Body of pancreas (tissue), 4 donors: Measurements from ENCODE around the gene CRYBA2. TPM values are rescaled to one million over a fixed set of nuclear protein-coding genes. Genes with fewer than 3 reads are reported as not detected.
A peak's percentile ranks its signal among the peaks of the same experiment; 100 is the strongest.

Experiments used
- ATAC-seq: fragments of 150-250 bp; one replicate; pipeline ENCODE4 v1.9.1; 2016
- DNase-seq, 4 donors: peaks; one replicate each; pipeline ENCODE4 v3.0.0-alpha.2; 2019
- H3K27ac ChIP-seq, 4 donors: fragments of 200-600 bp; sonication (generic); 1 replicate in 3 of 4; 2 replicates in 1 of 4; pipeline versions ENCODE4 v1.5.1 to v1.6.1; 2016 to 2019; ENCODE audit warnings: mild to moderate bottlenecking in 1 of 4, mixed read lengths in 1 of 4, moderate library complexity in 1 of 4
- H3K27me3 ChIP-seq, 2 donors: fragments of 200-600 bp; sonication (generic); one replicate each; pipeline ENCODE4 v1.6.0; 2016; ENCODE audit warnings: mild to moderate bottlenecking in 1 of 2
- H3K36me3 ChIP-seq, 2 donors: fragments of 200-600 bp; sonication (generic); replicated peaks in 1 of 2; 2 replicates each; pipeline ENCODE4 v1.5.1; 2016; ENCODE audit warnings: low read depth in 2 of 2; ENCODE audit not compliant: insufficient read depth in 1 of 2
- H3K4me1 ChIP-seq: fragments of 200-600 bp; sonication (generic); one replicate; pipeline ENCODE4 v1.6.0; 2016
- H3K4me3 ChIP-seq, 2 donors: fragments of 200-600 bp; sonication (generic); 1 replicate in 1 of 2; 2 replicates in 1 of 2; pipeline ENCODE4 v1.5.1; 2016 to 2019
- H3K9me3 ChIP-seq, 3 donors: fragments of 200-600 bp; sonication (generic); 1 replicate in 2 of 3; 2 replicates in 1 of 3; pipeline ENCODE4 v1.5.1; 2016
- CTCF ChIP-seq, 7 experiments: fragments of 450-650 bp in 4 of 7; fragments of 200-600 bp in 3 of 7; sonication (generic) in 3 of 7; IDR thresholded peaks; one replicate each; pipeline ENCODE4 v1.5.1; 2016 to 2019; ENCODE audit warnings: antibody characterized with exemption in 7 of 7
- POLR2A ChIP-seq, 3 donors: fragments of 450-650 bp; IDR thresholded peaks; one replicate each; pipeline ENCODE4 v1.6.1; 2016; ENCODE audit warnings: antibody characterized with exemption in 3 of 3, mild to moderate bottlenecking in 2 of 3
- WGBS, 2 donors: methylation state at CpG; one replicate each; pipeline ENCODE4 v1.1.5; 2017; 5-methylcytosine and 5-hydroxymethylcytosine counted together
- intact Hi-C: fragments of 100-400 bp; cut with DNase I; formaldehyde crosslinking; loops from one replicate; pipeline ENCODE4 v1.15.1; 2023
- total RNA-seq, 2 donors: library from RNA; depleted of rRNA; stranded (reverse); fragments of >200 nt; gene quantifications; one replicate each; pipeline ENCODE4 v1.1.0, GENCODE V29; 2016

Gene CRYBA2
- total RNA-seq, 2 donors from 2014 or later = 23.1 to 26.4 TPM

DNA sequence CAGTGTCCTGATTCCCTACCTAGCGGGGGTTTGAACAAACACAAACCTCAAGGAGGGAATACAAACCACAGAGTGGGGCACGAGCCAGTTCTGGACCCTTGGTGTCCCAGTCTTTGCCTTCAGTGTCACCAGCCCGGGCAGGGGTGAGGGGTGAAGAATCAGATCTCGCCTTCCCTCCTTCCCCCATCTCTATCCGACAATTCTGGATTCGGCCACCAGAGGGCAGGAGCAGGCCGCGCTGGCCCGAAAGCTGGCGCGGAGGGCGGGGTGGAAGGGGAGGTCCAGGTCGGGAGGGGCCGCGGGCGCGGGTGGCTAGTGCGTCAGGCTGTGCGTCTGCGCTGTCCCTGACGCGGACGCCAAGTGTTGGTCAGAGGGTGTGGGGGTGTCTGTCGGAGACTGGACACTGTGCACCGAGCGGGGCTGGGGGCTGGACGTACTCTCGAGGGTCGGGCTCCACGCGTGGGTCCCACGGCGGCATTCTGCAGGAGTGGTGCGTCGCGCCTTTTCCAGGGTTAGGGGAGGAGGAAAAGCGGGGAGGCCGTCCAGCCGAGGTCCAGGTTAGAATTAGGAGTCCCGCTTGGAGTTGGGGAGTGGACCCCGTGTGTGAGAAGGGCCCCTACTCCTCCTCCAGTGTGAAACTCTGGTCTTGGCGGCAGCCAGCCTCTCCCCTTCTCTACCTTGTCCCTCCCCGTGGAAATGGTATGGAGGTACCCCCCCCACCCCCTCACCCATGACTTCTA lies 2.9 kb upstream of the CRYBA2 start:
- H3K27ac ChIP-seq = peak overlapping the region; percentile 95 to 99 (median 98)
- H3K4me3 ChIP-seq = no peak overlapping the region
- peaks cover 66% of the 10 kb centered on the region for H3K4me1 ChIP-seq
- ATAC-seq (peak; percentile 88), DNase-seq (peak; percentile 96 to 97 (median 96))
- peaks cover 0 to 23% of the 10 kb centered on the region in 2 donors for H3K27me3 ChIP-seq
- intact Hi-C loops = no loop called here
- no peaks in the 10 kb centered on the region for H3K36me3 ChIP-seq
- 2% methylated on average over 31 to 43 of the region's 43 CpGs for WGBS, 2 donors
- no peaks in the 10 kb centered on the region for H3K9me3 ChIP-seq
- TF ChIP-seq CTCF (IDR thresholded peaks at IDR 0.05) = peak; percentile 84 to 98 (median 96)
- peak; percentile 76 to 97 (median 89) for TF ChIP-seq POLR2A (IDR thresholded peaks at IDR 0.05)

DNA sequence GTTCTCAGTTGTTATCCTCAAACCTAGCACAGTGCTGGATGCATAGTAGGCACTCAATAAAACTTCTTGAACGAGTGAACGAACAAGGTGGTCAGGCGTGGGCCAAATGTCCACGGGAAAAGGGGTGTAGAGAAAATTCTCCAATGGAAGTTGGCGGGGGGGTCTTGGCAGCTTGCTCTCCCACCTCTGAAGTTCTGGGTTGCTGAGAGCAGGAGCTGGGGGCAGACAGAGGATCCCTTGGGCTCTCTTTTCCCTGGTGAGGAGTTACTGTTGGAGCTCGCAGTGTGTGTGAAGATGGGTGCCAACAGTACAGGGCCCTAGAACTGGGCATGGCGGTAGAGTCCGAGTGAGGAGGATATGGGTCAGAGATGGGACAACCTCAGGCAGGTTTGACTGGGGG lies 2.3 kb upstream of the CRYBA2 start:
- intact Hi-C loops = no loop called here

GRCh38 chr2:218992703-218993344 lies 398 bp downstream of the CRYBA2 start:
- Histone ChIP-seq H3K36me3 (no peaks in the 10 kb centered on the region), H3K9me3 (no peaks in the 10 kb centered on the region), H3K27me3 (peaks cover 0 to 33% of the 10 kb centered on the region in 2 donors), H3K4me3 (no peak overlapping the region), H3K27ac (no peak overlapping the region), H3K4me1 (peaks cover 40% of the 10 kb centered on the region)
- intact Hi-C loops = no loop called here
- no peak for ATAC-seq
- DNase-seq = peak in 3 of 4 donors; percentile 31 to 50 (median 48)
- WGBS, 2 donors = 2 to 10% methylated on average over 3 to 30 of the region's 44 CpGs
- TF ChIP-seq CTCF (IDR thresholded peaks at IDR 0.05) (no peak), POLR2A (IDR thresholded peaks at IDR 0.05) (peak in 2 of 3 donors; percentile 4 to 30)

More for the DNA sequence above, 2.3 kb upstream of the CRYBA2 start:
- no peak for ATAC-seq
- TF ChIP-seq CTCF (IDR thresholded peaks at IDR 0.05) = no peak
- no peak for TF ChIP-seq POLR2A (IDR thresholded peaks at IDR 0.05)
- Histone ChIP-seq H3K4me3 (no peak overlapping the region), H3K27ac (no peak overlapping the region), H3K9me3 (no peaks in the 10 kb centered on the region), H3K27me3 (peaks cover 0 to 25% of the 10 kb centered on the region in 2 donors), H3K4me1 (peaks cover 66% of the 10 kb centered on the region), H3K36me3 (no peaks in the 10 kb centered on the region)
- WGBS, 2 donors = 11 to 15% methylated on average over 8 of the region's 8 CpGs
- DNase-seq = no peak

DNA sequence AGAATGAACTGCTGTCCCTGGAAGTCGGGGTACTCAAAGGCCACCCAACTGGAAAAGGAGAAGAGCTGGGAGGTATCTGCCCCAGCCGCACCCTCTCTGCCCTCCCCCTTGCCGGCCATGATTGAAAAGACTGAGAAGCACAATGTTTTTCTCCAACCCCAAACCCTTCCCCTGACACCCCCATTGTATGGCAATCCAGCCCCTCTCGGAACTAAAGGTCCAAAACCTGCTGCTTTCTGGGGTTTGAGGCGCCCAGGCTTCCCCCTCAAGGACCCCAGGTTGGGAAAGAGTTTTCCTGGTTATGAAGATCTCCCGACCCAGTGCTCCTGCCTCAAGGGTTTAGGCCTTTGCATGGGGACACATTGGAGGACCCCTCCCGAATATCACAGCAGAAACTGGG lies 1.0 kb downstream of the CRYBA2 start:
- TF ChIP-seq CTCF (IDR thresholded peaks at IDR 0.05) (no peak), POLR2A (IDR thresholded peaks at IDR 0.05) (no peak)
- DNase-seq (no peak), ATAC-seq (no peak)
- no peaks in the 10 kb centered on the region for H3K36me3 ChIP-seq
- intact Hi-C loops = no loop called here
- peaks cover 0 to 35% of the 10 kb centered on the region in 2 donors for H3K27me3 ChIP-seq
- no peaks in the 10 kb centered on the region for H3K9me3 ChIP-seq
- H3K4me1 ChIP-seq = peaks cover 34% of the 10 kb centered on the region
- no peak overlapping the region for H3K27ac ChIP-seq
- 21 to 41% methylated on average over 6 to 7 of the region's 7 CpGs for WGBS, 2 donors
- no peak overlapping the region for H3K4me3 ChIP-seq
